ENCODE data around the gene IFT43.

IFT43 gene

DNA sequence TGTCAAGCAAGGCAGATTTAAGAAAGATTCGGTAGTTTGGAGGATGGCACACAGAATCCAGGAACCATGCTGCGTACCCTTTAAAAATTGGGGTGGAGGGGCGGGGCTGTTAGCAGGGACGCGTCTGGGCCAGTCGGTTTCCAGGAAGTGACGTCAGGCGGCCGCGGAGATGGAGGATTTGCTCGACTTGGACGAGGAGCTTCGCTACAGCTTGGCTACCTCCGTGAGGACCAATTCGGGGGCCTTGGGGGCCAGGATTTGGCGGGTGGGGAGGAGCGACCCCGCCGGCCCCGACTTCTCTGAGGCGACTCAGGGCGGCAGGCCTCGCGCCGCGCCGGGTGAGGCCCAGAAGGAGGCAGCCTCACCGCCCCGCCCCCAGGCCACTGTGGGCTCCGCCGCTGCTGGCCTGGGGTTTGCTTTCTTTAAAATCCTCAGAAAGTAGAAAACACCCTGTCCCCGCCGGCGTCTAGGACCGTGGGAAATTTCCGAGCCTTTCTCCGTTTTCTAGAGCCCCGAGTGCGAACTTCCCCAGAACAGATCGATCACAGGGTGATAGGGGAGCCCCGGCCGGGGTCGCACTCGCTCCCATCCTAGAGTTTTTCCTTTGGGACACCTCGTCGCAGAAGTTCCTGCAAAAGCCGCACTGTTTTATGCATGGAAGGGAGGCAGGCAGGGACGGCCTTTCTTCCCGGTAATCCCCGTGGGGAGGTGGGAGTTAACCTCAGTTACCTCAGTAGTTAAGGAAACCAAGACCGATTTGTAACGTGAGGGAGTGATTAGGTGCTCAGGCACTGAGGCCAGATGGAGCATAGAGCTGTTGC, at the start of gene IFT43:
TSS of gene IFT43 (plus strand) at position 146 of the 821 bp plus-strand sequence. CDS start at position 170, 24 bp downstream.
- peak; percentile 82 to 84 for DNase-seq (ENCODE audit: low read depth in 2 of 2)

GRCh38 chr14:75939200-75939599, 46.4 kb upstream of the IFT43 start:
- DNase-seq (ENCODE audit: low read depth in 2 of 2) = no peak

- no peak for DNase-seq (ENCODE audit: low read depth in 2 of 2)
Measured at GRCh38 chr14:75941030-75941429, 44.5 kb upstream of the IFT43 start.

DNA sequence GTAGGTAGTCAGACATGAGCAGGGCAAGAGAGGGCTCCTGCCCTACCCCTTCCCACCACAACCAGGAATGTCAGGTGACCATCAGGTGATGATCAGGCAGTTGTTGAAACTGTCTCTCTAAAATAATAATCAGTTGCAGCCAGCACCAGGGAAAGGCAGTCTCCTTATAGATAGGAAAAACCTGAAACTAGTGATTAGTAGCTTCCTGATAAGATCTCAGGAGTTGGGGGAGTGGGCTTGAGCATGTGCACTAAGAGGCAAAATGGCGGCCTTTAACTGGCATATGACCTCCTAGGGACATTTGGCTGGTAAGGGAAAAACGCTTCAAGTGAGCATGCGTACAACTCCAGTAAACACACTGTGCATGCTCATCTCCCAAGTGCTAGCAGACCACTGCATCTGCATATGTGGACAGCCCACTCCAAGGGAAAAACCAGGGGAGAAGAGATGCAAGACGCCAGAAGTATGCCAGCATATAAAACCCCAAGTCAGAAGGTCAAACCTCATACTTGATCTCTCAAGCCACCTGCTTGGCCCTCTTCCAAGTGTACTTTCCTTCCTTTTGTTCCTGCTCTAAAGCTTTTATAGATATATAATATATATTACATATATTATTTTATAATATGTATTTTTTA, 40.8 kb upstream of the IFT43 start:
- no peak for DNase-seq (ENCODE audit: low read depth in 2 of 2)

- no peak for DNase-seq (ENCODE audit: low read depth in 2 of 2)
Measured at GRCh38 chr14:75946785-75947184, 38.8 kb upstream of the IFT43 start.

DNA sequence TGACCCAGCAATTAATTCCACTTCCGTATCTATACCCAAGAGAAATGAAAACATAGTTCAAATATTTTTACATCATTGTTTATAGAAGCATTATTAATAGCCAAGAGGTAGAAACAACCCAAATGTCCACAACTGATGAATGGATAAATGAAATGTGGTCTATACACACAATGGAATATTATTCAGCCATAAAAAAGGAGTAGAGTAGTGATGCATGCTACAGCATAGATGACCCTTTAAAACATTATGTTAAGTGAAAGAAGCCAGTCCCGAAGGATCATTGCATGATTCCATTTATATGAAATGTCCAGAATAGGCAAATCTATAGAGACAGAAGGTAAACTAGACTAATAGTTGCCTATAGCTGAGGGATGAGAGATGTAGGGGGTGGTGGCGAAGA, 33.1 kb upstream of the IFT43 start:
- DNase-seq (ENCODE audit: low read depth in 2 of 2) = no peak

- no peak for DNase-seq (ENCODE audit: low read depth in 2 of 2)
Measured at GRCh38 chr14:75959031-75959430, 26.5 kb upstream of the IFT43 start.

- DNase-seq (ENCODE audit: low read depth in 2 of 2) = no peak
Measured at GRCh38 chr14:75960231-75960630, 25.3 kb upstream of the IFT43 start.

DNA sequence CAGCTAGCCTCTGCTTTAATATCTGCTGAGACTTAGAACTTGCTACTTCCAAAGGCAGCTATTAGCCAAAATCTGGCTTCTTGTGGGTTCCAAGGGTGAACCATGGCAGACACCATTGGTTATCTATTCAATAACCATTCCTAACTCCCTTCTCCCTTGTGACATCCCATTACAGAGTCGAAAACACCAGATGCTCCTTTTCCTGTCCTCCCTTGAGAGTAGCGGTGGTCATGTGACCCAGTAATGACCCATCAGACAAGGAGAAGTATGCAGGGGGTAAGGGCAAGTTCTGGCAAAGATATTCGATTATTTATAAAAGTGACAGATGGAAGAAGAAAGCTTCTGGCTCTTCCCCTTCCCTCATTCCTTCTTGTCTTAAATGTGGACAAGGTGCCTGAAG, 23.9 kb upstream of the IFT43 start:
- DNase-seq (ENCODE audit: low read depth in 2 of 2) = no peak

DNA sequence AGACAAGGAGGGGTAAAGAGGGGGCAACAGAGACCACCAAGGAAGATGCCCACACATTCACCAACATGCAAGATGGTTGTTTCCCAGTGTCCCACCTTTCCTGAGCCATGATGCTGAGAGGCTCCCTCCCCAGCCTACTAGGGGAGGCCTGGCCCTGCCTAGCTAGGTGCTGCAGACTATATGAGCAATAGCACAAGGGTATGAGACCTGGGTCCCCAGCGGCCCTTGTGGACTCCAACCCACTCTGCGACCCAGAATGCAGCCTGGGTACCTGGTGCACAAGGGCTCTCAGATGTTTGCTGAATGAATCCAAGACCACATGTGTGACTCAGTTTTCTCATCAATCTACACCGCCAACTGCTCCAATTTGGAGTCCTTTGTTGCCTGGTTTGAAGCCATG, 17.7 kb upstream of the IFT43 start:
- DNase-seq (ENCODE audit: low read depth in 2 of 2) = no peak

- DNase-seq (ENCODE audit: low read depth in 2 of 2) = no peak
Measured at GRCh38 chr14:75968456-75968855, 17.1 kb upstream of the IFT43 start.

DNA sequence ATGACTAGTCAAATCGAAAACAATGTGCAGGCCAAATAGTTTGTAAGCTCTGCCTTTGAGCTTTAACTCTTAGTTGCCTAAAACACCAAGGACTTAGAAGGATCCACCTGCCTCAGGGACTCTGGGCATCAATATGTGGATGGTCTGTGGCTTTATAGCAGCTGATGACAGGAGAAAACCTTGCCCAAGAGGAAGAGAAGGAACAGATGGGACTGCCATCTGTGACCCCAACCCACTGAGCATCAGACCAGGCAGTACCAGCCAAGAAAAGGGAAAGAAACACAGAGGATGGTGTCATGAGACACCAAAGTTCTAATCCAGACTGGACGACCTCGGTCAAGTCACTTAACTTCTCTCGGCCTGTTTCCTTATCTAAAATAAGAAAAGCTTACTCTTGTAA, 16.4 kb upstream of the IFT43 start:
- DNase-seq (ENCODE audit: low read depth in 2 of 2) = no peak

DNA sequence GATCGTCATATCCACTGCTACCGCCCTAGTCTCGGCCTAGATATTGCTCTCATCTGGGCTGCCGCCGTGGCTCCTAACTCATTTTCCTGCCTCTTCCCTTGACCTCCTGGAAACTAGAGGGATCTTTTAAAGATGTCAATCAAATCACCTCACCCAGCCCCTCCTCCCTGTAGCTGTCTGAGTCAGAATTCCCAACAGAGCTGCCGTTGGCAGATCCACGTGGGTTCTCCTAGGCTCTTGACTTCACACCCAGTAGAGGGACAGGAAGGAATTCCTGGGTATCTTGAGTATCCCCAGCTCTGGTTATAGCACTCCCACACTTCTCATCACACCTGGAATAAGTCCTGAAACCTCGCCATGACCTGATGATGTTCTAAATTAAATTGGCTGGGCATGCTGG, 15.7 kb upstream of the IFT43 start:
- DNase-seq (ENCODE audit: low read depth in 2 of 2) = no peak

DNA sequence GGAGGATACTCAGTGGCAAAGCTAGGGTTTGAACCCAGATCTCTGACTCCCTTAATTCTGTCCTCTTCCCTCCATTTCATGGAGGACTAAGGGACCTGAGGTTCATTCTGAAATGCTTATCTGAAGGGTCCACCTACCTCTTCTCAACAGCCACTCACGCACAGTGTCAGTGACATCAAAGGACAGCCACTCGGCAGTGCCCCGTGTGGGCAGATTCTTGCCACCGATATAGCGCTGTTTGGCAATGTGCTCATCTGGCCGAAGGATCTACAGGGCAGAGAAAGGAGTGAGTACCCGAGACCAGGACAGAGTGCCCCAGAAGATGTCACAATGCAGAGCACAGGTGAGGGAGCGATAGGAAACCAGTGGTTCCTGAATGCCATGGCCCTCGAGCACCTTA, 14.6 kb upstream of the IFT43 start:
- DNase-seq (ENCODE audit: low read depth in 2 of 2) = no peak

DNA sequence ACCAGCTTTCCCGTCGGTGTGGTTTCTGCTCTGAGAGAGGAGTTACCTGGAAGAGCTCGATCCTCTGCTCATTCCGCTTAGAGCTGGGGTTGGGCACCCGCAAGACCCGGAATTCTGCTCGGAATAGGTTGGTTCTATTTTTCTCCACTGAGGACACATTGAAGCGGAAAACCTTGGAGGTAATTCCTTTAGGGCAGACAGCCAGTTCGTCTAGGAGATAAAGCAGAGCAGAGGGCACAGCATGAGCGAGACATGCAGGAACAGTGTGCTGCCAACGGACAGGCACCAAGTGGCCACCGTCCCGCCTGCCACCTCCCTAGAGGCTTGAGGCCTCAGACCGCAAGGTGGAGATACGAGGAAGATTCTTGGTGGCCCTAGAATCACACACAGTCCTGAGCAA, 14.1 kb upstream of the IFT43 start:
- no peak for DNase-seq (ENCODE audit: low read depth in 2 of 2)

- DNase-seq (ENCODE audit: low read depth in 2 of 2) = no peak
Measured at GRCh38 chr14:75972801-75973421, 12.7 kb upstream of the IFT43 start.

DNA sequence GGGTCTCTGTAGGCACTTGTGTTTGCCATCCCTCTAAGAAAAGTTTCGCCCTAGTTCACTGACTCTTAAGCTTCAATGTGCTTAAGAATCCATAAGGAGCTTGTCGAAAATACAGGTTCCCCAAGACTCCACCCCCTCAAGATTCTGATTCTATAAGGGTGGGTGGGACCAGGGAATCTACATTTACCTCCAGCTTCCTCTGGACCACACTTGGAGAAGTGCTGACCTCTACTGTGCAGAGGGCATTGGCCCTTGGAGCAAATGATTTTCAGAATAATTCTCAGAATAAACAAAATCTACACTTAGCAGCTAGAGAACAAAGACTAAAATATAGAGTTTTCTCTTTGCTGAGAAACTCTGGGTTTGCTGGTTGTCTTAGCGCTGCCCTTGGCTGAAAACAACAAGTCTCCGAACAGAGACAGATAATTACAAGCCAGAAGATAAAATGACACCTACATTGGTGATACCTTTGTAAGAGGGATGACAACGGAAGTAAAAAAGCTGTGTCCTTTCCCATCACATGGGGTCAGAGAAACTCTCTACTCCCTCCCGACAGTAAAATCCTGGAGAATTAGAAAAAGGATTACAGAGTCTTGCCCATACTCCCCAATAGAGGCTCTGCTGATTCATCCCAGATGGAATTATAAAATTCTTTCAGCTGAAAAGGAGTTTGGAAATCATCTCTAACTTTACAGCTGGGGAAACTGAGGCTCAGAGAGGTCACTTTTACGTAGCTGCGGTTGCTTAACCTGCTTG, 8.6 kb upstream of the IFT43 start:
- DNase-seq (ENCODE audit: low read depth in 2 of 2) = no peak

DNA sequence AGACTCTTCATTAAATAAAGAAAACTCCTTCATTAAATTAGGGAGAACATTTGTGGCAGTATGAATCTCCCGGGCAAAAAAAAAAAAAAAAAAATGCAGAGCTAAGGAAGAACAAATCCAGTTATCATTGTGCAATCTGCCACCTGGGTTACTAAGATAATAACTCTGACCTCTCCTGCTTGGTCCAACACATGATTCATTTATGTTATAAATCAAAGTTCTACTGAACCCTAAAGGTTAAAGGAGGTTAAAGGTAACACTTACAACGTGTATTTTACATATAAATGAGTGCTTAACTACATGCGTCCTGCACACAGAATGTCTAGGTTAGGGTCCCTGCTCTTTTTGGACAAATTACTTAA, 8.0 kb upstream of the IFT43 start:
- no peak for DNase-seq (ENCODE audit: low read depth in 2 of 2)

DNA sequence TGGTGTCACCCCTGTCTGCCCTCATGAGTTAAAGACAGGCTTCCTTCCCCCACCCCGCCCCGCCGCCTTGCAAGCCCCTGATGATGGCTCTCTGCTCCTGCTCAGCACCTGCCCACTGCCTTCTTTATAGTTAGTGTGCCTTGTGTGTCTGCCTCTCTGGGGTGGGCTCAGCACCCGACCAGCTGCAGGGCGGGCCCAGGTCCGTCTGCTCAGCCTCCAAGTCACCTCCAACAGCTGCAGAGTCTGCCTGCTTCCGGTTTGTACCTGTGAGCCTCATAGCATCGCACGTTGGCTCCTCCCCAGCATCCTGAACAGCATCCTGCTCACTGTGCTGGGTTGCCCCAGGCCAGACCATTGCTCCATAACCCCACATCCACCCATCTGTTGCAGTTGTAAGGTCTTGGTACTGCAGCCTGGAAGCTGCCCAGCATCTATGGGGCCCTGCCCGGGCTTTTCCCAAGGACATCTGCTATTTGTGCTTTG, 7.3 kb upstream of the IFT43 start:
- DNase-seq (ENCODE audit: low read depth in 2 of 2) = no peak

DNA sequence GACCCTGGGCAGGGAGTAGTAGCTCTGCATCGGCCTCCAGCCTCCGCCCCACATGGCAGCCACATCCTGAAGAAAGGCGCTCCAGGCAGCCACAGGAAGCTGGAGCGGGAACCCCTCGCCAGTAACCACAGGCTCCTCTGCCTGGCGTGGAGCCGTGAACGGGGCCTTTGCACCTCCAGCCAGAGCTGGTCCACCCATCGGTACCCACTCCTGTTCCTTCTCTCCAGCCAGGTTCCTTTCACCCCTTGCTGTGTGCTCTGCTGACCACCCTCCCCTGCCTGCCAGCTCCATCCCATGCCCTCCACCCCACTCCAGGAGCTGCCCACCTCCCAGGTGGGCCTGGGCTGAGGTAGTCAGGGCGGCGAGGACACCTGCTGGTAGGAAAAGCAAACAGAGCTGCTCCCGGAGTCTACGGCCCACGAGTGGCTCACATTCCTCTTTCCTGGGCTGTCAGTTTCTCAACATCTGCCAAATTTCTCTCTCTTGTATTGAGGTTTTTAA, 6.4 kb upstream of the IFT43 start:
- DNase-seq (ENCODE audit: low read depth in 2 of 2) = no peak

DNA sequence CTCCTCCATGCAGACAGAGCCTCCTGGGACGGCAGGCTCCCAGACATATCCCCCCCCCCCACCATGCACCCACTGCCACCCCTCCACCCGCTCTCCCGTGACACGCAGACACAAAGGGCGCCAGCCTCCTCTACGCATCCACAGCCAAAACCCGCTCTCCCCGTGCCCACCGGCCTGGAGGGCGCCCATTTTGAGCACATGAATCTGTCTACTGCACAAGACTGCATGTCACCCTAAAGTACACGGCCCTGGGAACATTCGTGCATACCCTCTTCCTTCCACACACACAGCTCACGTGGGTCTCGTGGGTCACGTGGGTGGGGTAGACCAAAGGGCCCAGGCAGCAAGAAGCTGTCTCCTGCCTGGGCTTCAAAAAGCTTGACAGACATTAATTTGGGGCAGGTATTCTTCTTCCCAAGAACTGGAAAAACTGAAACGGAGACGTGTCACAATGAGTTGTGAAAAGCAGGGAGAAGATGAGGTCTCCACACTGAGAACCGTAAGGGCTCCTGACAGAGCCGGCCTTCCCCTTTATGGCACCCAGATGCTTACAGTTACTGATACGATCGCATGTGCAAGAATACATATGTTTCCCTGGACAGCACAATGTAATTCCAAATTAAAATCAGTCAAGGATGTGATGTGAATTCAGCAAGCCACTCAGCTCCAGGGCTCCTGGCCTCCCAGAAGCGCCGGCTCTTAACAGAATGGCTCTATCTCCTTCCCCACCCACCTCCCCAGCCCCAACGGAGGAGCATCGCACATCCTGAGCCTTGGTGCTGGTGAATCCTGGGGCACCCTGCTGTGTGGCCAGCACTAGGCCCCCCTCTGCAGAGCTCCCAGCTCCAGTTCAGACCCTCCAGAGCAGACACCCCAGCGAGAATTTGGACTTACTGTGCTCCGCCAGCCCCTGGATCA, 5.7 kb upstream of the IFT43 start:
- DNase-seq (ENCODE audit: low read depth in 2 of 2) = no peak
